Activated T-cell treated with anti-CD3 and anti-CD28 coated beads for 24 hours (primary cell): ENCODE results near the gene UROC1.
A peak's percentile ranks its signal among the peaks of the same experiment; 100 is the strongest.

ENCODE experiments used
- DNase-seq: peaks from one replicate; pipeline ENCODE4 v3.0.0-alpha.2; 2020; ENCODE audit warnings: low read depth

UROC1 gene

GRCh38 chr3:126478581-126479310 is 38.8 kb downstream of the UROC1 start:
- no peak for DNase-seq

- DNase-seq = no peak
Measured at GRCh38 chr3:126477061-126477380, 40.6 kb downstream of the UROC1 start.

- no peak for DNase-seq
Measured at GRCh38 chr3:126476166-126477060, 41.2 kb downstream of the UROC1 start.

- peak; percentile 91 for DNase-seq
Measured at GRCh38 chr3:126475413-126476114, 42.0 kb downstream of the UROC1 start, which contains the start of gene ZXDC. ZXDC (minus strand) TSS chr3:126475891; CDS start chr3:126475865, 26 bp downstream.

- DNase-seq = peak; percentile 15
Measured at GRCh38 chr3:126474498-126475412, 42.8 kb downstream of the UROC1 start.

GRCh38 chr3:126473292-126474168 is 44.0 kb downstream of the UROC1 start:
- no peak for DNase-seq

GRCh38 chr3:126472277-126473006 is 45.1 kb downstream of the UROC1 start:
- DNase-seq = no peak

GRCh38 chr3:126469479-126469878 is 48.1 kb downstream of the UROC1 start:
- DNase-seq = no peak

GRCh38 chr3:126468028-126468891 is 49.3 kb downstream of the UROC1 start:
- no peak for DNase-seq

GRCh38 chr3:126467611-126467955 is 50.0 kb downstream of the UROC1 start:
- no peak for DNase-seq

- no peak for DNase-seq
Measured at GRCh38 chr3:126466886-126467610, 50.5 kb downstream of the UROC1 start.

GRCh38 chr3:126465928-126466544 is 51.5 kb downstream of the UROC1 start:
- DNase-seq = no peak

GRCh38 chr3:126464997-126465396 is 52.6 kb downstream of the UROC1 start:
- no peak for DNase-seq

- DNase-seq = no peak
Measured at GRCh38 chr3:126464494-126464893, 53.1 kb downstream of the UROC1 start.

GRCh38 chr3:126464093-126464492 is 53.5 kb downstream of the UROC1 start:
- DNase-seq = no peak

- DNase-seq = no peak
Measured at GRCh38 chr3:126463521-126463920, 54.1 kb downstream of the UROC1 start.

GRCh38 chr3:126461450-126462070 is 56.0 kb downstream of the UROC1 start:
- DNase-seq = no peak
